K562 (cell line): ENCODE results near the gene NOL4L. TPM values are rescaled to one million over a fixed set of nuclear protein-coding genes. Genes with fewer than 3 reads are reported as not detected.

Source experiments
- BCOR ChIP-seq: fragments of 450-650 bp; IDR thresholded peaks from 2 replicates; pipeline ENCODE4 v1.6.1; 2016
- BHLHE40 ChIP-seq: IDR thresholded peaks from 2 replicates; pipeline ENCODE4 v1.6.1; 2011; ENCODE audit warnings: low read length, improper control_type of control experiment
- E2F3 ChIP-seq: fragments of 250-450 bp; sonication (Bioruptor Pico); IDR thresholded peaks from 2 replicates; pipeline ENCODE4 v1.4.0; 2020; ENCODE audit warnings: mild to moderate bottlenecking
- FOXP1 ChIP-seq: sonication (generic); formaldehyde crosslinking; IDR thresholded peaks from 2 replicates; pipeline ENCODE4 v1.8.0; 2022; ENCODE audit warnings: mild to moderate bottlenecking, missing genetic modification reagents
- HDAC2 ChIP-seq: fragments of 450-650 bp; IDR thresholded peaks from 2 replicates; pipeline ENCODE4 v1.6.1; 2016; ENCODE audit warnings: mild to moderate bottlenecking
- HMG20B ChIP-seq: fragments of 250-450 bp; sonication (Bioruptor Pico); IDR thresholded peaks from 2 replicates; pipeline ENCODE4 v1.5.0; 2021; ENCODE audit warnings: mild to moderate bottlenecking
- KDM1A ChIP-seq, 2 experiments: fragments of 450-650 bp; IDR thresholded peaks; 2 replicates each; pipeline ENCODE4 v1.6.1; 2016; ENCODE audit warnings: mild to moderate bottlenecking in 2 of 2
- NFE2L1 ChIP-seq: fragments of 450-650 bp; IDR thresholded peaks from 2 replicates; pipeline ENCODE4 v1.6.1; 2016; ENCODE audit warnings: missing genetic modification characterization, low read depth, mild to moderate bottlenecking, missing compliant biosample characterization, moderate library complexity, borderline replicate concordance
- POLR2G ChIP-seq: fragments of 200-400 bp; formaldehyde crosslinking; IDR thresholded peaks from 2 replicates; pipeline ENCODE4 v1.6.1; 2017; ENCODE audit warnings: low read depth, mild to moderate bottlenecking, antibody characterized with exemption, low read length, moderate library complexity
- RAD51 ChIP-seq: fragments of 450-650 bp; IDR thresholded peaks from 2 replicates; pipeline ENCODE4 v1.7.1; 2016; ENCODE audit warnings: low read depth, mild to moderate bottlenecking, borderline replicate concordance
- REST ChIP-seq, 2 experiments: fragments of 450-650 bp; formaldehyde crosslinking in 1 of 2; IDR thresholded peaks; 2 replicates each; pipeline versions ENCODE4 v1.4.0 to v1.6.1; 2014 to 2020; ENCODE audit warnings: mild to moderate bottlenecking in 2 of 2, borderline replicate concordance in 1 of 2, low read depth in 1 of 2
- SIRT6 ChIP-seq: IDR thresholded peaks from one replicate; pipeline ENCODE4 v1.6.1; 2012; ENCODE audit warnings: low read depth, mild to moderate bottlenecking, control low read depth, inconsistent platforms, low read length, moderate library complexity
- SMARCA5 ChIP-seq: fragments of 450-650 bp; IDR thresholded peaks from 2 replicates; pipeline ENCODE4 v1.6.1; 2016
- TOE1 ChIP-seq, 2 experiments: fragments of 450-650 bp in 1 of 2; sonication (generic) in 1 of 2; formaldehyde crosslinking in 1 of 2; IDR thresholded peaks; 2 replicates each; pipeline versions ENCODE4 v1.7.1 to v1.8.0; 2016 to 2022; ENCODE audit warnings: borderline replicate concordance in 2 of 2, mild to moderate bottlenecking in 2 of 2, antibody characterized with exemption in 1 of 2, inconsistent platforms in 1 of 2, low read depth in 1 of 2, missing genetic modification reagents in 1 of 2, moderate library complexity in 1 of 2
- USF1 ChIP-seq: sonication (generic); formaldehyde crosslinking; IDR thresholded peaks from 2 replicates; pipeline ENCODE4 v1.9.0; 2022; ENCODE audit warnings: mild to moderate bottlenecking, missing genetic modification reagents
- ZBTB7A ChIP-seq: IDR thresholded peaks from 2 replicates; pipeline ENCODE4 v1.6.1; 2011; ENCODE audit warnings: low read depth, mild to moderate bottlenecking, low read length, moderate library complexity, borderline replicate concordance; ENCODE audit not compliant: control insufficient read depth
- ZNF324 ChIP-seq: fragments of 250-450 bp; sonication (Bioruptor Pico); IDR thresholded peaks from 2 replicates; pipeline ENCODE4 v1.4.0; 2020; ENCODE audit warnings: mild to moderate bottlenecking
- polyA plus RNA-seq, 8 experiments: library from polyadenylated mRNA; depleted of rRNA in 4 of 8; stranded (reverse) in 5 of 8; unstranded in 3 of 8; fragments of >200 nt; fragmentation: Nextera tagmentation in 2 of 8; fragmentation: Illumina TruSeq in 1 of 8; extraction: Ambion mirVana in 2 of 8; extraction: Trizol in 1 of 8; gene quantifications; 2 replicates each; pipeline versions ENCODE4 v1.2.1 to v1.2.3, GENCODE V29; 2011 to 2014; ENCODE audit warnings: inconsistent platforms in 1 of 8, missing spikeins in 1 of 8
- total RNA-seq, 7 experiments: library from RNA; depleted of rRNA in 6 of 7; stranded (reverse); fragments of >200 nt in 6 of 7; fragmentation: Illumina TruSeq in 2 of 7; extraction: Trizol in 2 of 7; gene quantifications; 2 replicates each; pipeline versions ENCODE4 v1.2.1 to v1.2.3, GENCODE V29; 2011 to 2021; ENCODE audit warnings: low replicate concordance in 1 of 7
- TF ChIP-seq, protein P1 (sequence below): sonication (generic); formaldehyde crosslinking; IDR thresholded peaks from 2 replicates; pipeline ENCODE4 v1.5.0; 2020; ENCODE audit warnings: missing genetic modification reagents

The NOL4L gene
- total and polyA plus RNA-seq, 9 of the 15 experiments (the other 6 are each of a cell fraction or from before 2014, with no cell fraction given) = 5.1 to 36.2 (median 13.6) TPM

DNA sequence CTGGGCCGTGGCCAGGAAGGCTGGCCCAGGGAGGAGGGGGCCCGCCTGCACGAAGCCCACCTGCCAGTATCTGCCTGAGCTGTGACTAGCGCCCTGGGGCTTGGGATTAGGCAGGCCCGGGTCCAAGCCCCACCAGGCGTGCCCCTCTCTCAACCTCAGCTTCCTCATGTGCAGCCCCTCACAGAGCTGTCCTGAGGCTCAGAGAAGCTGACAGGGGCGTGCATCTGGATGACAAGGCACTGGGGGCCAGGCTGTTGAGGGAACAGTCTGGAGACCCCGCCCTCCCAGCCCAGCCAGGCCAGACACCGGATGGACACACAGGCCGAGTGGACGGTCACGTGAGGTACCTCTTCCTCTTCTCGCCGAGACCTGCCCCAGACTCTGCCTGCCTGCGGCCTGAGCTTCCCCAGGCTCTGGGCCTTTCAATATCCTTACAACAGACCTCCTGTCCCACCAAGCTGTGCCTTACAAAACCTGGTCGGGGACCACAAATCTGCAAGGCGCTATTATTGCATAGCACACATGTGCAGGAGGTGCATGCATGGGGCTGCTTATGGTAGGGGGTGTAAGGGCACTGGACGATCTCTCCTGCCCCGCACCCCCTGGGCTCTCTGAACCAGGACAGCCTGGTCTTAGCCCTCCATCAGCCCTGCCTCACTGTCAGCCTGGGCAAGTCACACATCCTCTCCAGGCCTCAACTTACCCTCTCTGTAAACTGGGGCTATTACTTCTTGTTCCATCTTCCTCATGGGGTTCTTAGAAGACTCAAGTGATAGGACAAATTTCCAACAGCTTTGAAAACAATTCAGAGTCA lies 20.0 kb downstream of the NOL4L start (continued):
- TF ChIP-seq, protein P1, sequence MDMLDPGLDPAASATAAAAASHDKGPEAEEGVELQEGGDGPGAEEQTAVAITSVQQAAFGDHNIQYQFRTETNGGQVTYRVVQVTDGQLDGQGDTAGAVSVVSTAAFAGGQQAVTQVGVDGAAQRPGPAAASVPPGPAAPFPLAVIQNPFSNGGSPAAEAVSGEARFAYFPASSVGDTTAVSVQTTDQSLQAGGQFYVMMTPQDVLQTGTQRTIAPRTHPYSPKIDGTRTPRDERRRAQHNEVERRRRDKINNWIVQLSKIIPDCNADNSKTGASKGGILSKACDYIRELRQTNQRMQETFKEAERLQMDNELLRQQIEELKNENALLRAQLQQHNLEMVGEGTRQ (CRISPR knock-in tag) = peak; percentile 78
- TF ChIP-seq HDAC2 = 0 out of 2 replicates have a peak, but pooled peaks have one; percentile 23
- peak; percentile 29; the same call in 1 of the 2 replicates for TF ChIP-seq POLR2G
- TF ChIP-seq USF1 (CRISPR knock-in tag) = peak; percentile 85
- no peak for TF ChIP-seq SIRT6
- no peak for TF ChIP-seq NFE2L1
- TF ChIP-seq ZBTB7A = peak; percentile 26; the same call in 1 of the 2 replicates
- TF ChIP-seq ZNF324 (CRISPR knock-in tag) = no peak
- peak; percentile 52; the same call in 1 of the 2 replicates for TF ChIP-seq TOE1 (IDR thresholded peaks at IDR 0.05; ENCODE audit: borderline replicate concordance)
- no peak for TF ChIP-seq TOE1 (CRISPR knock-in tag; IDR thresholded peaks at IDR 0.05; ENCODE audit: borderline replicate concordance, low read depth)
- TF ChIP-seq BHLHE40 = peak; percentile 91
- TF ChIP-seq FOXP1 (CRISPR knock-in tag) = no peak
- TF ChIP-seq RAD51 = peak; percentile 52; the same call in 1 of the 2 replicates
- peak; percentile 79 for TF ChIP-seq BCOR
- peak; percentile 44; the same call in 1 of the 2 replicates for TF ChIP-seq SMARCA5
- TF ChIP-seq E2F3 = no peak
- TF ChIP-seq HMG20B (CRISPR knock-in tag) = no peak
- peak in 1 of 2 experiments; percentile 69; a peak in 2 of 4 replicates for TF ChIP-seq KDM1A (IDR thresholded peaks at IDR 0.05)
- TF ChIP-seq REST (IDR thresholded peaks at IDR 0.05; ENCODE audit: borderline replicate concordance) = 0 out of 2 replicates have a peak, but pooled peaks have one; percentile 7
- no peak for TF ChIP-seq REST (CRISPR knock-in tag; IDR thresholded peaks at IDR 0.05; ENCODE audit: low read depth)
- TF ChIP-seq, all 486 proteins: peak for 16
